Measurements from ENCODE around the gene TMEM40.

The TMEM40 gene

GRCh38 chr3:12746419-12746818, 12.6 kb downstream of the TMEM40 start (continued):
- no peak for TF ChIP-seq BCL11B (tag by site-specific recombination; IDR thresholded peaks at IDR 0.05; ENCODE audit: low read depth)
- no peak for TF ChIP-seq ZNF391 (tag by site-specific recombination; IDR thresholded peaks at IDR 0.05; ENCODE audit: borderline replicate concordance, low read depth)
- no peak for TF ChIP-seq ZEB2 (tag by site-specific recombination; IDR thresholded peaks at IDR 0.05)
- TF ChIP-seq BCL11A (tag by site-specific recombination; IDR thresholded peaks at IDR 0.05; ENCODE audit: low read depth): no peak

GRCh38 chr3:12744326-12744725, 14.7 kb downstream of the TMEM40 start:
- CTCF ChIA-PET: interaction anchor here (0.6 kb wide), 3 partner anchors 86 to 1137 kb away, joined by 3 to 6 read pairs (median 3); no protein-coding TSS in a partner anchor
- POLR2A ChIA-PET: no interaction called here

GRCh38 chr3:12743583-12743982, 15.5 kb downstream of the TMEM40 start:
- H3K27ac ChIP-seq (ENCODE audit: extremely low read depth, low read depth, low read length): no peak overlapping the region
- POLR2A ChIA-PET: no interaction called here
- TF ChIP-seq KLF1 (tag by site-specific recombination; IDR thresholded peaks at IDR 0.05): no peak
- TF ChIP-seq ZNF324 (tag by site-specific recombination; IDR thresholded peaks at IDR 0.05): no peak
- no peak for TF ChIP-seq ZNF660 (tag by site-specific recombination; IDR thresholded peaks at IDR 0.05)
- no peak for TF ChIP-seq ZNF274 (IDR thresholded peaks at IDR 0.05; ENCODE audit: low read length)
- no peak for TF ChIP-seq ZNF274 (tag by site-specific recombination; IDR thresholded peaks at IDR 0.05; ENCODE audit: borderline replicate concordance)
- no peak for TF ChIP-seq ZNF629 (tag by site-specific recombination; IDR thresholded peaks at IDR 0.05)
- TF ChIP-seq BCL11B (tag by site-specific recombination; IDR thresholded peaks at IDR 0.05; ENCODE audit: low read depth): no peak
- TF ChIP-seq ZBTB6 (tag by site-specific recombination; IDR thresholded peaks at IDR 0.05): no peak
- TF ChIP-seq ZBTB8A (tag by site-specific recombination; IDR thresholded peaks at IDR 0.05): no peak
- no peak for TF ChIP-seq ZSCAN4 (tag by site-specific recombination; IDR thresholded peaks at IDR 0.05)
- no peak for TF ChIP-seq ZNF146 (tag by site-specific recombination; IDR thresholded peaks at IDR 0.05)
- no peak for TF ChIP-seq ZNF623 (tag by site-specific recombination; IDR thresholded peaks at IDR 0.05)
- no peak for TF ChIP-seq ZNF776 (tag by site-specific recombination; IDR thresholded peaks at IDR 0.05; ENCODE audit: borderline replicate concordance)
- no peak for TF ChIP-seq TSHZ1 (tag by site-specific recombination; IDR thresholded peaks at IDR 0.05; ENCODE audit: borderline replicate concordance)
- TF ChIP-seq KLF10 (tag by site-specific recombination; IDR thresholded peaks at IDR 0.05): no peak
- no peak for TF ChIP-seq ZNF600 (tag by site-specific recombination; IDR thresholded peaks at IDR 0.05)
- no peak for TF ChIP-seq AEBP2 (tag by site-specific recombination; IDR thresholded peaks at IDR 0.05; ENCODE audit: borderline replicate concordance)
- CTCF ChIA-PET: interaction anchor here (0.6 kb wide), 1 partner anchor 149 kb away, joined by 6 read pairs; no protein-coding TSS in a partner anchor
- no peak overlapping the region for H3K4me3 ChIP-seq (ENCODE audit: low read depth, low read length)
- H3K36me3 ChIP-seq (ENCODE audit: control insufficient read depth in 2 of 2, insufficient read depth in 1 of 2, low read length in 2 of 2): no peaks in the 10 kb centered on the region
- H3K9me3 ChIP-seq (ENCODE audit: control insufficient read depth, insufficient read depth, low read depth, low read length): no peaks in the 10 kb centered on the region
- H3K4me1 ChIP-seq (ENCODE audit: control insufficient read depth, insufficient read depth, low read length): no peaks in the 10 kb centered on the region

More at GRCh38 chr3:12744326-12744725, 14.7 kb downstream of the TMEM40 start:
- Histone ChIP-seq H3K9me3 (ENCODE audit: control insufficient read depth, insufficient read depth, low read depth, low read length) (no peaks in the 10 kb centered on the region), H3K27ac (ENCODE audit: extremely low read depth, low read depth, low read length) (no peak overlapping the region), H3K4me1 (ENCODE audit: control insufficient read depth, insufficient read depth, low read length) (no peaks in the 10 kb centered on the region), H3K36me3 (ENCODE audit: control insufficient read depth in 2 of 2, insufficient read depth in 1 of 2, low read length in 2 of 2) (no peaks in the 10 kb centered on the region), H3K4me3 (ENCODE audit: low read depth, low read length) (no peak overlapping the region)
- TF ChIP-seq ZNF544 (tag by site-specific recombination; IDR thresholded peaks at IDR 0.05) (no peak), ZNF416 (tag by site-specific recombination; IDR thresholded peaks at IDR 0.05) (no peak), RBAK (tag by site-specific recombination; IDR thresholded peaks at IDR 0.05) (no peak), MEIS1 (CRISPR knock-in tag; IDR thresholded peaks at IDR 0.05; ENCODE audit: borderline replicate concordance) (no peak), ZNF175 (tag by site-specific recombination; IDR thresholded peaks at IDR 0.05) (no peak), ZNF366 (tag by site-specific recombination; conservative IDR thresholded peaks at IDR 0.05) (no peak), FEZF1 (tag by site-specific recombination; IDR thresholded peaks at IDR 0.05) (no peak), ZNF692 (tag by site-specific recombination; IDR thresholded peaks at IDR 0.05) (no peak), ZNF768 (tag by site-specific recombination; IDR thresholded peaks at IDR 0.05) (no peak)

Data from HEK293 (cell line).